HepG2 (cell line): ENCODE measurements around the gene SERPINA3. TPM values are rescaled to one million over a fixed set of nuclear protein-coding genes. Genes with fewer than 3 reads are reported as not detected.
A peak's percentile ranks its signal among the peaks of the same experiment; 100 is the strongest.

Experiments used
- GTF3A ChIP-seq: sonication (generic); formaldehyde crosslinking; conservative IDR thresholded peaks from 2 replicates; pipeline ENCODE4 v1.4.0; 2020; ENCODE audit warnings: mild to moderate bottlenecking, missing genetic modification reagents
- MED13 ChIP-seq: sonication (generic); formaldehyde crosslinking; IDR thresholded peaks from 2 replicates; pipeline ENCODE4 v1.5.0; 2020; ENCODE audit warnings: missing genetic modification reagents
- MTF1 ChIP-seq: sonication (generic); formaldehyde crosslinking; IDR thresholded peaks from 2 replicates; pipeline ENCODE4 v1.5.0; 2020; ENCODE audit warnings: missing genetic modification reagents
- NR2C2 ChIP-seq: sonication (generic); formaldehyde crosslinking; IDR thresholded peaks from 2 replicates; pipeline ENCODE4 v1.4.0; 2020; ENCODE audit warnings: missing genetic modification reagents, mild to moderate bottlenecking, moderate library complexity, borderline replicate concordance
- RBM22 ChIP-seq: fragments of 200-400 bp; formaldehyde crosslinking; optimal IDR thresholded peaks from 2 replicates; pipeline ENCODE3; 2017; ENCODE audit warnings: mild to moderate bottlenecking, low read length, moderate library complexity
- RBM39 ChIP-seq: fragments of 200-400 bp; formaldehyde crosslinking; IDR thresholded peaks from one replicate; pipeline ENCODE4 v1.6.1; 2018; ENCODE audit warnings: antibody characterized with exemption, mild to moderate bottlenecking, low read depth, low read length; ENCODE audit not compliant: poor library complexity, severe bottlenecking
- RXRA ChIP-seq: sonication (generic); formaldehyde crosslinking; IDR thresholded peaks from 2 replicates; pipeline ENCODE4 v1.5.1; 2020; ENCODE audit warnings: missing genetic modification reagents
- ZNF12 ChIP-seq: sonication (generic); formaldehyde crosslinking; IDR thresholded peaks from 2 replicates; pipeline ENCODE4 v1.5.0; 2020; ENCODE audit warnings: missing genetic modification reagents
- ZNF17 ChIP-seq: sonication (generic); formaldehyde crosslinking; IDR thresholded peaks from 2 replicates; pipeline ENCODE4 v1.5.0; 2020; ENCODE audit warnings: mild to moderate bottlenecking, missing genetic modification reagents
- ZNF503 ChIP-seq: sonication (generic); formaldehyde crosslinking; IDR thresholded peaks from 2 replicates; pipeline ENCODE4 v1.4.0; 2020; ENCODE audit warnings: missing genetic modification reagents
- ZNF564 ChIP-seq: sonication (generic); formaldehyde crosslinking; IDR thresholded peaks from 2 replicates; pipeline ENCODE4 v1.8.1; 2023; ENCODE audit warnings: mild to moderate bottlenecking, missing genetic modification reagents
- ZNF607 ChIP-seq: sonication (generic); formaldehyde crosslinking; IDR thresholded peaks from 2 replicates; pipeline ENCODE4 v1.5.1; 2020; ENCODE audit warnings: missing genetic modification reagents, mild to moderate bottlenecking, borderline replicate concordance
- ZNF609 ChIP-seq: sonication (generic); formaldehyde crosslinking; IDR thresholded peaks from 2 replicates; pipeline ENCODE4 v1.4.0; 2020; ENCODE audit warnings: mild to moderate bottlenecking, missing genetic modification reagents, borderline replicate concordance
- ZNF639 ChIP-seq: conservative IDR thresholded peaks from 2 replicates; pipeline ENCODE4 v1.6.1; 2018; ENCODE audit warnings: missing genetic modification reagents
- ZNF710 ChIP-seq: sonication (generic); formaldehyde crosslinking; IDR thresholded peaks from 2 replicates; pipeline ENCODE4 v1.5.0; 2020; ENCODE audit warnings: mild to moderate bottlenecking, missing genetic modification reagents, borderline replicate concordance
- ZNF773 ChIP-seq: sonication (generic); formaldehyde crosslinking; IDR thresholded peaks from 2 replicates; pipeline ENCODE4 v1.4.0; 2020; ENCODE audit warnings: missing genetic modification reagents, borderline replicate concordance
- ZSCAN5A ChIP-seq: sonication (generic); formaldehyde crosslinking; IDR thresholded peaks from 2 replicates; pipeline ENCODE4 v1.8.0; 2022; ENCODE audit warnings: mild to moderate bottlenecking, missing genetic modification reagents, borderline replicate concordance
- polyA plus RNA-seq, 8 experiments: library from polyadenylated mRNA; depleted of rRNA in 3 of 8; stranded (reverse) in 7 of 8; unstranded in 1 of 8; fragments of >200 nt; fragmentation: Illumina TruSeq in 4 of 8; extraction: Trizol in 4 of 8; gene quantifications; 2 replicates each; pipeline versions ENCODE4 v1.2.1 to v1.2.3, GENCODE V29; 2011 to 2016; ENCODE audit warnings: low read depth in 4 of 8, missing spikeins in 1 of 8, mixed read lengths in 1 of 8; ENCODE audit not compliant: insufficient read depth in 1 of 8
- total RNA-seq, 5 experiments: library from RNA; depleted of rRNA; stranded (reverse); fragments of >200 nt; fragmentation: Illumina TruSeq; extraction: Trizol; gene quantifications; 2 replicates each; pipeline ENCODE4 v1.2.3, GENCODE V29; 2016; ENCODE audit warnings: low read depth in 1 of 5

Gene SERPINA3
- total and polyA plus RNA-seq, 2 of the 13 experiments (the other 11 are each of a cell fraction or from before 2014, with no cell fraction given), result 825 to 2,200 TPM

- TF ChIP-seq ZSCAN5A (peak; percentile 89; the same call in 1 of the 2 replicates), RBM39 (peak; percentile 66), NR2C2 (CRISPR knock-in tag) (peak; percentile 95), ZNF773 (CRISPR knock-in tag) (0 out of 2 replicates have a peak, but pooled peaks have one; percentile 33), ZNF639 (CRISPR knock-in tag) (peak; percentile 74; the same call in 1 of the 2 replicates), ZNF17 (CRISPR knock-in tag) (no peak), ZNF710 (CRISPR knock-in tag) (peak; percentile 97), GTF3A (CRISPR knock-in tag) (peak; percentile 90), ZNF12 (CRISPR knock-in tag) (peak; percentile 48; the same call in 1 of the 2 replicates), RXRA (CRISPR knock-in tag) (peak; percentile 100), ZNF564 (no peak), ZNF607 (peak; percentile 94; the same call in 1 of the 2 replicates), ZNF609 (CRISPR knock-in tag) (peak; percentile 100), ZNF503 (CRISPR knock-in tag) (peak; percentile 99), RBM22 (peak; percentile 75), MTF1 (CRISPR knock-in tag) (peak; percentile 70; the same call in 1 of the 2 replicates), MED13 (peak; percentile 99)
These were observed 18.3 kb upstream of the SERPINA3 start (continued) for GRCh38 chr14:94593749-94594431.
